ENCODE data around the gene TTC24. TPM values are rescaled to one million over a fixed set of nuclear protein-coding genes. Genes with fewer than 3 reads are reported as not detected.

TTC24 gene
- polyA plus RNA-seq, 1 experiment, result not detected

- no peak for TF ChIP-seq CTCF (IDR thresholded peaks at IDR 0.05; ENCODE audit: low read depth, low read length)
- POLR2A ChIA-PET, result no interaction called here
- Histone ChIP-seq H3K9me3 (ENCODE audit: control insufficient read depth, insufficient read depth, low read length) (no peaks in the 10 kb centered on the region), H3K4me3 (ENCODE audit: low read depth, low read length) (no peak overlapping the region), H3K27me3 (ENCODE audit: control insufficient read depth, insufficient read depth, low read length) (no peaks in the 10 kb centered on the region), H3K27ac (ENCODE audit: low read depth, low read length) (no peak overlapping the region)
- CTCF ChIA-PET, result interaction anchor here (1.2 kb wide), 1 partner anchor 79 kb away, joined by 4 read pairs; no protein-coding TSS in a partner anchor
- no peak for DNase-seq (ENCODE audit: low read depth, low spot score)
These were observed 19.6 kb upstream of the TTC24 start for GRCh38 chr1:156559797-156560385.

GRCh38 chr1:156560585-156561163 lies 18.8 kb upstream of the TTC24 start:
- Histone ChIP-seq H3K27ac (ENCODE audit: low read depth, low read length) (no peak overlapping the region), H3K27me3 (ENCODE audit: control insufficient read depth, insufficient read depth, low read length) (no peaks in the 10 kb centered on the region), H3K4me3 (ENCODE audit: low read depth, low read length) (no peak overlapping the region), H3K9me3 (ENCODE audit: control insufficient read depth, insufficient read depth, low read length) (no peaks in the 10 kb centered on the region)
- ChIA-PET POLR2A (interaction anchor here (0.7 kb wide), 1 partner anchor 22 kb away, joined by 4 read pairs; no protein-coding TSS in a partner anchor), CTCF (no interaction called here)
- TF ChIP-seq CTCF (IDR thresholded peaks at IDR 0.05; ENCODE audit: low read depth, low read length), result no peak
- DNase-seq (ENCODE audit: low read depth, low spot score), result no peak

GRCh38 chr1:156565519-156565918 lies 14.0 kb upstream of the TTC24 start:
- no peak for DNase-seq (ENCODE audit: low read depth, low spot score)
- no peak for TF ChIP-seq CTCF (IDR thresholded peaks at IDR 0.05; ENCODE audit: low read depth, low read length)
- ChIA-PET POLR2A (interaction anchor here (1.0 kb wide), 1 partner anchor 10 kb away, joined by 3 read pairs; no protein-coding TSS in a partner anchor), CTCF (no interaction called here)
- Histone ChIP-seq H3K9me3 (ENCODE audit: control insufficient read depth, insufficient read depth, low read length) (no peaks in the 10 kb centered on the region), H3K4me3 (ENCODE audit: low read depth, low read length) (no peak overlapping the region), H3K27ac (ENCODE audit: low read depth, low read length) (peak overlapping the region; percentile 21), H3K27me3 (ENCODE audit: control insufficient read depth, insufficient read depth, low read length) (no peaks in the 10 kb centered on the region)

GRCh38 chr1:156566436-156566835 lies 13.1 kb upstream of the TTC24 start:
- H3K27ac ChIP-seq (ENCODE audit: low read depth, low read length), result no peak overlapping the region
- no peak overlapping the region for H3K4me3 ChIP-seq (ENCODE audit: low read depth, low read length)
- DNase-seq (ENCODE audit: low read depth, low spot score), result no peak
- no peaks in the 10 kb centered on the region for H3K27me3 ChIP-seq (ENCODE audit: control insufficient read depth, insufficient read depth, low read length)
- H3K9me3 ChIP-seq (ENCODE audit: control insufficient read depth, insufficient read depth, low read length), result no peaks in the 10 kb centered on the region
- no peak for TF ChIP-seq CTCF (IDR thresholded peaks at IDR 0.05; ENCODE audit: low read depth, low read length)
- POLR2A ChIA-PET, result interaction anchor here (0.5 kb wide), 1 partner anchor 112 kb away, joined by 3 read pairs; no protein-coding TSS in a partner anchor
- CTCF ChIA-PET, result interaction anchor here (0.6 kb wide), 1 partner anchor 17 kb away, joined by 3 read pairs; no protein-coding TSS in a partner anchor

- POLR2A ChIA-PET, result interaction anchor here (0.7 to 1.4 kb wide), 8 partner anchors 21 to 186 kb away, joined by 3 to 7 read pairs (median 4); partner anchors contain the start of genes MEF2D and NAXE
- DNase-seq (ENCODE audit: low read depth, low spot score), result peak; percentile 88
- H3K4me3 ChIP-seq (ENCODE audit: low read depth, low read length), result peak overlapping the region; percentile 75
- H3K9me3 ChIP-seq (ENCODE audit: control insufficient read depth, insufficient read depth, low read length), result no peaks in the 10 kb centered on the region; the same call in 1 of the 2 replicates
- H3K27me3 ChIP-seq (ENCODE audit: control insufficient read depth, insufficient read depth, low read length), result peaks cover 9% of the 10 kb centered on the region
- no peak for TF ChIP-seq CTCF (IDR thresholded peaks at IDR 0.05; ENCODE audit: low read depth, low read length)
- H3K27ac ChIP-seq (ENCODE audit: low read depth, low read length), result peak overlapping the region; percentile 76
- CTCF ChIA-PET, result interaction anchor here (0.7 to 2.6 kb wide), 6 partner anchors 37 to 185 kb away, joined by 3 to 18 read pairs (median 6); no protein-coding TSS in a partner anchor
These were observed 8.2 kb upstream of the TTC24 start for GRCh38 chr1:156571261-156571852.

Data from AG04450 (cell line).